ENCODE results near the gene SLC5A4.
"Not testable (repeated sequence)": the region's sequence is repeated elsewhere in the genome, so short reads cannot be mapped to it uniquely, and the experiment has no call there.

SLC5A4 gene

GRCh38 chr22:32199341-32199740 is 55.8 kb downstream of the SLC5A4 start:
- no peak for DNase-seq

DNA sequence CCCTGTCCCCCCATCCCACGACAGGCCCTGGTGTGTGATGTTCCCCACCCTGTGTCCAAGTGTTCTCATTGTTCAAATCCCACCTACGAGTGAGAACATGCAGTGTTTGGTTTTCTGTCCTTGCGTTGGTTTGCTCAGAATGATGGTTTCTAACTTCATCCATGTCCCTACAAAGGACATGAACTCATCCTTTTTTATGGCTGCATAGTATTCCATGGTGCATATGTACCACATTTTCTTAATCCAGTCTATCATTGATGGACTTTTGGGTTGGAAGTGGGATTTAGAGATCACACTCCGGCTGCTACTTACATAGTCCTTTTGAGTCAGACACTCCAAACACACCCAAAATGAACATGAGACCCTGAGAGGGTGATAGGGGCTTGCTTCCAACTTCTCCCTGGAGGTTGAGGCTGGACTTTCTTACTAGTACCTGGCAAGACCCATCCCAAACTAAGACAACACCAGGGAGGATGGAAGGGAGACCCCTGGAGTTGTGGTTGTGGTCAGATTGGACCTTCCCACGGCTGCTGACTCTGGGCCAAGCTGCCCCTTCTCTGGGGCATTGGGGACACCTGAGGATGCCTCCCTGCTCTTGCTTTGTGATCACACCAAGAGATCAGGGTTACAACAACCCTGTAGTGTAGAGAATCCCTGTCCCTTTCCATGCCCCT is 57.5 kb downstream of the SLC5A4 start:
- DNase-seq = not testable (repeated sequence)

GRCh38 chr22:32195900-32196299 is 59.2 kb downstream of the SLC5A4 start:
- not testable (repeated sequence) for DNase-seq

GRCh38 chr22:32193346-32193745 is 61.8 kb downstream of the SLC5A4 start:
- DNase-seq = not testable (repeated sequence)

DNA sequence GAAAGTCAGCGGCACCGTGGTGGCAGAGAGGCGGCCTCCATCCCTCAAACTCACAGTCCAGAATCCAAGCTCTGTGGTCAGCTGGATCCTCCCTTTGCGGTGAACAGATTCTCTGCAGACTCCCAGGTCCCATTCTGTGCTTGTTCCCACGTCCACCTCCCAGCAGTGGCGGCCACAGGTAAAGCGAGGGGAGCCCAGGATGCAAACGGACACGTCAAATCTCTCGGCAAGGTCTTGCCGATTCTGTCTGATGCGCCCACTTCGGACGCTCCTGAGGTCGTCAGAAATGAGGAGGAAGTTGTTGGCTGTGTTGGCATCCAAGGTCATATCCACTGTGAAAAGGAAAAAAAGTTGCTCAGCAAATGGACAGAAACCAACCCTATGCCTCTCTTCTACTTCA is 64.1 kb downstream of the SLC5A4 start:
- DNase-seq = not testable (repeated sequence)

DNA sequence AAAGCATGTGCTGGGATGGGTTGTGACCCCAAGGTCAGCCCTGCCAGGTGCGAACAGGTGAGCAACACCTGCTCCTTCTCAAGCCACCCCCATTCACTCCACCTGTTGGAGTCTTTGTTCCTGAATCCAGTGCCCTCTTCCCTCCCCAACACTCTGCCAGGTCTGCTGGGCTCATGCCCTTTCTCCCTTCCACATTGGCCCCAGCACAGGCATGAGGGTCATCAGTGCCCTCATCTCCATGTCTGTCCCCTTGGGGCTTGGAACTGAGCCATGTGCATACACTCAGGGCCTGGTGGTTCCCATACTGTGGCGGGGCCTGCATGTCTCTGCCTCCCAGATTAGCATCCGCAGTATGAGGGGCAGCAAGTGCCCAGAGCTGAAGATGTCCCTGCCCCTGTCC is 69.3 kb downstream of the SLC5A4 start:
- no peak for DNase-seq

DNA sequence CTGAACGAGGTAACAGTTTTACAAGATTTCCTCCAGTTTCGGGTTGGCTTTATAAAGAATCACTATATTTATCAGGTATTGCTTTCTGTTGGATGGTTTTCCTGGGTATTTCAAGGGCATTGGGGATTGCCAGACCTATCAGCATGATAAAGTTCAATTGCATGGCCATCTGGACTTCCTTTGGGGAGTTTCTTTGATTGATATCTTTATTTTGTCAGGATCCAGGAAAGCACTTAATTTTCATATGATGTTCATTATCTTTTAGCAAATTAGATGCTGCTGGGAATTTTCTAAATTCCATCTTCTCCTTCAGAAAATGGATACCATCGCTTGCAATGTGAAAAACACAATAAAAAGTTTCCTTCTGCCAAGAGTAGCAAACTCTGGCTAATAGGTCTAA is 71.5 kb downstream of the SLC5A4 start:
- DNase-seq = no peak

- no peak for DNase-seq
Measured at GRCh38 chr22:32181043-32181442, 74.1 kb downstream of the SLC5A4 start.

DNA sequence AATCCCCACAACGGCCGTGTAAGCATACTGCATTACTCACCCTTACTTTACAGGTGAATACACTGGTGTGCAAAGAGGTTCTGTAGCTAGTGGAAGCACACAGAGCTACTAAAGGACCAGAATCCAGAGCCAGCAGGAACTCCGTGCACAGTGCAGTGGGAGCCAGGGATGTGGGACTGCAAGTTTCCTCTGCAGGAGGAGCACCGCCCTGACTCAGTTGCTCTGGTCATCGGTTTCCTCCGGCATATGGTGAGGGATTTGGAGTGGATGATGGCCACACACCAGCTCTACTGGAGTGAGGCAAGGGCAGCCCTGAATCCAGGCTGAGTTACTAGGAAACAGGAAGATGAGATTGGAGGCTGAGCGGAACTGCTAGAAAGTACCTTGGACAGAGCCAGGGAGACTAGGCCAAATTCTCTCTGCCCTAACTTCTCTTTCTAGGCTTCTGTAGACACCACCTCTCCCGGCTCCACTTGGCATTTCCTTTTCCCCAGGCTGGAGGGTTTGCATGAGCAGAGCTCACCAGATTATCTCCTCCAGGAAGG is 77.9 kb downstream of the SLC5A4 start:
- DNase-seq = no peak

DNA sequence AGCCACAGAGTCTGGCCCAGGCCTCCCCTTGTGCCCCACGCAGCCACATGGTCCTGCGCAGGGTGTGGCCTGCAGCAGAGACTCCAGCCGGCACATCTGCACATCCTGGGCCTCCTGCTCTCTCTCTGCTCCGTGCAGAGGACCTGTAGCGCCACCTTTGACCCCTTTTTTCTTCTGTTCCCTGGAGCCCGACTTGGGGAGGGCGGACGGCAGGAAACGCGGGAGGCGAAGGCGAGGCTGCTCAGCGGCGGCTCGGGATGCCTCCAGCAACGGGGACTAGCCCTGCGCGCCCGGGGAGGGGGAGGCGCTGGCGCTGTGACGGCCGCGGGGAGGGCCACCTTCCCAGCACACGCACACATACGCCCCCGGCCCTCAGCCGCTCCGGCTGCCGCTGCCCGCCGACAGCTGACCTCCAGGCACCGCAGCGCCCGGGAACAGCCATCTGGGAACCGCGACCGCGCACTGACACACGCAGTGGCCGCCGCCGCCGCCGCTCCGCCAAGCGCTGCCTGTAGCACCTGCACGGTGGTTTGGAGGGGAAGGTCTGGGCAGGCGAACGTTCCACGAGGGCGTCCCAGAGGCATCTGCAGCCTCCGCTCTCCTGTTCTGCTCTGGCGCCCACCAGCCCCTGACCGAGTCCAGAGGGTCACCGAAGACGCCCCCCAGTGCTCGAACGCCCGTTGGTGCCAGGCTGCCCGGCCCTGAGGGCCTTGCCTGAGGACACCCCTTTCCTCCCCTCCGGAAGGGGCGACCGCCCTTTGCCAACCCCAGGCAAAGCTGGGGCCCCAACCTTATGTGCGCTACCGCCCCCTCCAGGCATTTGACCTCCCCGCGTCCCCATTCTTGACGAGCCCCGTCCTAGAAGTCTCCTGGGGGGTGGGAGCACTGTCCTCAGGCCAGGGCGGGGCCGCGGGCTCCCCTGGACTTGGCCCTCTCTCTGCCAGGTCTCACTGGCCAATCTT is 79.2 kb downstream of the SLC5A4 start:
- DNase-seq = no peak

GRCh38 chr22:32175115-32175514 is 80.0 kb downstream of the SLC5A4 start:
- no peak for DNase-seq
